ENCODE data around the gene HSD17B12. TPM values are rescaled to one million over a fixed set of nuclear protein-coding genes. Genes with fewer than 3 reads are reported as not detected.

HSD17B12 gene
- total RNA-seq, 1 donor from 2014 or later, result 102 TPM

DNA sequence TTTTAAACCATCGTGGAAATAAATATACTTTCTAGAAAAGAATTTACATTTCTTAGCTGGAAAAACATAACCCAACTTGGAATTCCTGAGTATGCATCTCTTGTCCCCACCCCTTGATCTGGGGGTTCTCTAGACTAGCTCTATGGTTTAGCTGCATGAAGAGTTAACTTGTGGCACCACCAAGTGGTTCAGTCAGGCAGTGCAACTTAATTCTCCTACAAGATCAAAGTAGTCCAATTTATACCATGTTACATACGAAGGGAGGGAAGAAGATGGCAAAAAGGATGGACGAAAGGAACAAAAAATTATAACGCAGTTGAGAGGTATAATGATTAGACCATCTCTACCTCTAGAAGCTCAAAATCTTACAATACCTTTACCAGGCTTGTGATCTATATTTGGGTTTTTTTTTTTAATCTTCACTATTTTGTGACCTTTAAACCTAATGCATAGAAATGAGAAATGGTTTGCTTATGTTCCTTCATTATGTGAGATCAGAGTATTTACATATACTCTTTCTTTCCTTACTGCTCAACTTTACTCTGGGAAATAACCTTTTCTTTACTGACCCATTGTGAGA lies 171.6 kb downstream of the HSD17B12 start:
- no peaks in the 10 kb centered on the region for H3K9me3 Mint-ChIP-seq
- no peak overlapping the region for H3K27ac Mint-ChIP-seq
- H3K27me3 Mint-ChIP-seq (ENCODE audit: insufficient read depth, low read depth), result no peaks in the 10 kb centered on the region
- DNase-seq (ENCODE audit: low spot score), result peak; percentile 80
- TF ChIP-seq CTCF (IDR thresholded peaks at IDR 0.05), result peak; percentile 93
- no peak for TF ChIP-seq EZH2phosphoT487 (IDR thresholded peaks at IDR 0.05)
- H3K4me1 Mint-ChIP-seq, result no peaks in the 10 kb centered on the region
- Histone ChIP-seq H2AFZ (replicated peaks) (no peak overlapping the region), H3K27me3 (no peaks in the 10 kb centered on the region), H3K4me2 (no peak overlapping the region), H3K4me1 (no peaks in the 10 kb centered on the region), H4K20me1 (ENCODE audit: low read depth) (peaks cover 8% of the 10 kb centered on the region), H3K27ac (no peak overlapping the region), H3K36me3 (no peaks in the 10 kb centered on the region), H3F3A (ENCODE audit: low read depth) (no peaks in the 10 kb centered on the region), H3K4me3 (no peak overlapping the region), H3K79me2 (ENCODE audit: low read depth) (no peaks in the 10 kb centered on the region), H3K9me3 (ENCODE audit: low read depth) (no peaks in the 10 kb centered on the region), H3K9ac (no peak overlapping the region)
- no peak overlapping the region for H3K4me3 Mint-ChIP-seq
- H3K36me3 Mint-ChIP-seq, result no peaks in the 10 kb centered on the region

GRCh38 chr11:43853781-43854180 lies 173.2 kb downstream of the HSD17B12 start:
- H2AFZ ChIP-seq (replicated peaks), result no peak overlapping the region
- no peaks in the 10 kb centered on the region for H3K36me3 ChIP-seq
- Mint-ChIP-seq H3K27me3 (ENCODE audit: insufficient read depth, low read depth) (no peaks in the 10 kb centered on the region), H3K4me3 (no peak overlapping the region), H3K4me1 (no peaks in the 10 kb centered on the region), H3K27ac (no peak overlapping the region), H3K36me3 (no peaks in the 10 kb centered on the region), H3K9me3 (no peaks in the 10 kb centered on the region)
- H3K79me2 ChIP-seq (ENCODE audit: low read depth), result no peaks in the 10 kb centered on the region
- no peaks in the 10 kb centered on the region for H3K9me3 ChIP-seq (ENCODE audit: low read depth)
- no peak for DNase-seq (ENCODE audit: low spot score)
- H3K27me3 ChIP-seq, result no peaks in the 10 kb centered on the region
- H3F3A ChIP-seq (ENCODE audit: low read depth), result no peaks in the 10 kb centered on the region
- no peak overlapping the region for H3K9ac ChIP-seq
- no peaks in the 10 kb centered on the region for H3K4me1 ChIP-seq
- peaks cover 8% of the 10 kb centered on the region for H4K20me1 ChIP-seq (ENCODE audit: low read depth)
- no peak overlapping the region for H3K27ac ChIP-seq
- no peak for TF ChIP-seq EZH2 (IDR thresholded peaks at IDR 0.05)
- no peak for TF ChIP-seq CTCF (IDR thresholded peaks at IDR 0.05)
- no peak for TF ChIP-seq EZH2phosphoT487 (IDR thresholded peaks at IDR 0.05)
- H3K4me2 ChIP-seq, result no peak overlapping the region
- no peak overlapping the region for H3K4me3 ChIP-seq

DNA sequence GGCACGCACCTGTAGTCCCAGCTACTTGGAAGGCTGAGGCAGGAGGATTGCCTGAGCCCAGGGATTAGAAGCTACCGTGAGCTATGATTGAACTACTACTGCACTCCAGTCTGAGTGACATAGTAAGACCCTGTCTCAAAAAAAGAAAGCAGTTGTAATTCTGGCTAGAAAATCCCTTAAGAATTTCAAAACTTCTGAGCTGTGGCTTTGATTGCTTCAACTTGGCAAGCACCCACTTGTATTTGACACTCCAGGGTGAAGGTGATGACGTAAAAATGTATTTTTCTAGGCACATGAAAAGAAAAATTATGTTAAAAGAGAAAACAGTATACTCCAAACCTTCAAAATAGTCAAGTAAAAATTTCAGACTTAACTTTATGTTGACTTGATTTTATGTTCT lies 176.5 kb downstream of the HSD17B12 start:
- no peak overlapping the region for H3K27ac Mint-ChIP-seq
- H3K4me2 ChIP-seq, result no peak overlapping the region
- H2AFZ ChIP-seq (replicated peaks), result no peak overlapping the region
- no peaks in the 10 kb centered on the region for H3F3A ChIP-seq (ENCODE audit: low read depth)
- H3K9me3 Mint-ChIP-seq, result peaks cover 4% of the 10 kb centered on the region
- H3K9me3 ChIP-seq (ENCODE audit: low read depth), result peaks cover 4% of the 10 kb centered on the region
- no peaks in the 10 kb centered on the region for H3K36me3 Mint-ChIP-seq
- H3K4me3 ChIP-seq, result no peak overlapping the region
- H3K9ac ChIP-seq, result no peak overlapping the region
- no peaks in the 10 kb centered on the region for H3K79me2 ChIP-seq (ENCODE audit: low read depth)
- DNase-seq (ENCODE audit: low spot score), result no peak
- no peaks in the 10 kb centered on the region for H3K36me3 ChIP-seq
- H3K4me3 Mint-ChIP-seq, result no peak overlapping the region
- TF ChIP-seq CTCF (IDR thresholded peaks at IDR 0.05) (no peak), EZH2phosphoT487 (IDR thresholded peaks at IDR 0.05) (no peak), EZH2 (IDR thresholded peaks at IDR 0.05) (no peak)
- H3K4me1 Mint-ChIP-seq, result no peaks in the 10 kb centered on the region
- H3K4me1 ChIP-seq, result no peaks in the 10 kb centered on the region
- H3K27me3 Mint-ChIP-seq (ENCODE audit: insufficient read depth, low read depth), result no peaks in the 10 kb centered on the region
- H3K27me3 ChIP-seq, result no peaks in the 10 kb centered on the region
- no peak overlapping the region for H3K27ac ChIP-seq
- H4K20me1 ChIP-seq (ENCODE audit: low read depth), result peaks cover 3% of the 10 kb centered on the region

All from neural progenitor cell (in vitro differentiated cells).